Measurements from ENCODE around the gene TRIM22.
"Not testable (repeated sequence)": the region's sequence is repeated elsewhere in the genome, so short reads cannot be mapped to it uniquely, and the experiment has no call there.

Gene TRIM22

DNA sequence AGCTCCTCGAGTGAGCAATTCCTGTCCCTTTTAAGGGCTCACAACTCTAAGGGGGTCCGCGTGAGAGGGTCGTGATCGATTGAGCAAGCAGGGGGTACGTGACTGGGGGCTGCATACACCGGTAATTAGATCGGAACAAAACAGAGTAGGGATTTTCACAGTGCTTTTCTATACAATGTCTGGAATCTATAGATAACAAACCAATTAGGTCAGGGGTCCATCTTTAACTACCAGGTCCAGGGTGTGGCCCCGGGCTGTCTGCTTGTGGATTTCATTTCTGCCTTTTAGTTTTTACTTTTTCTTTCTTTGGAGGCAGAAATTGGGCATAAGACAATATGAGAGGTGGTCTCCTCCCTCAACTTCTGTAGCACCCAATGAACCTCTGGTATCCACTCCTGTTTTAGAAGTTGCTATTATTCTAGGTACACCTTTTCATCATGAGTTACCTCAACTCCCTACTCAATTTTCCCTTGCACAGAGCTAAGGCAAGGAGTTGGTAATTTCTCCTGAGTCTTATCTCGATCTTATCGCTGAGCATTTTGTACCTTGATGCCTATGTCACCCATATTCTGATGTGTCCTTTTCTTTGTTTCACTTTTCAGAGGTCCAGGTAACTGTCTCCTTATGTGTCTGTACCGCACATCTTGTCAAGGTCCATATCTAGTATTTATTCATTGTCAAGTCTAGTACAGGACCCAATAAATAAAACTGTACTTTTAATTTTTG, 1.8 kb downstream of the TRIM22 start:
- DNase-seq: not testable (repeated sequence)

DNA sequence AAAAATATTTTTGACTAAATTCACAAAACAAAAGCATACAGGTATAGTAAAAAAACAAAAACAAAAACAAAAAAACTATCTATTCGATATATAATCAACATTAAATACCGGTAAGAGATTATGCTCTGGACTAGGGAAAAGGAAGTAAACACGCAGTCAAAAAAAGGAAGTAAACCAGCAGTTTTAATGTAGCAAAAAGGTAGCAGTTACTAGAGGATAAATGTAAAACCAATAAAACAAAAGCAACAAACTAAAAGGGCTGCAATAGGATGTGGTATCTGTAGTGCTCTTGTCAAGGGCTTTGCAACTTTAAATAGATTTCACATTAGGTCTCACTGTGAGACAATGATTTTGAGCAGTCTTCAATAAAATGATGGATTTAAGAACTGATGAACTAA, 2.4 kb downstream of the TRIM22 start:
- DNase-seq: peak in 2 of 3 donors; percentile 30 to 38

DNA sequence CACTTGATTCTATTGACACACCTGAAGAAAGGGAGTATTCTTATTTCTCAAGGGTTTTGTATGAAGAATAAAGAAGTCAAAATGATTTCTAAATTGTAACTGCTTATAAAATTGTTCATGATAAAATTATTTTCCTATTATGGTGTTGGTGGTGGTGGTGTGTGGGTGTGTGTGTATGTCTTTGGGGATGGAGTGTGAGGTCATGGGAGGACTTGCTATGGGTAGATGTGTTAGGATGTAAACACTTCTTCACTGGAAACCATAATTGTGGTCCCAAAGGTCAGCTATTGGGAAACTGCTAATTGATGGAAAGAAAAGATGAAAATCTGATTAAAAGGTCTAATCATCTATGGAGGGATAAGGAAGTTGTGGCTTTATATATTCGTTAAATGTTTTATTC, 5.1 kb downstream of the TRIM22 start:
- DNase-seq: no peak

DNA sequence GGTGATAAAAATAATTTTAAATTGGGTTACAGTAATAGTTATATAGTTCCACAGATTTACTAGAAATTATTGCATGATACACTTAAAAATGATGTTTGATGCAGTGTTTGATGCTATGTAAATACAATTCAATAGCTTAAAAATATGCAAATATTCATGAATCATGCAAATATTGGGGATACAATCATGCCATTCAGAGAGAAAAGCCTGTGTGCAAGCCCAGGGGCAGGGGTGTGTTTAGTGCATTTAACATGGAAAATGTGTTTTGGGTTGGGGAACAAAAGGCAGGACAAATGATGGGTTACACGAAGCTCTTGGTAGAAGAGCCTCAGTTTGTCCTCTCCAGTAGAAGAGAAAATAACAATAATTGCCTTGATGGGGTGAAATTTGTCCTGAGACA, 6.0 kb downstream of the TRIM22 start:
- DNase-seq: no peak

DNA sequence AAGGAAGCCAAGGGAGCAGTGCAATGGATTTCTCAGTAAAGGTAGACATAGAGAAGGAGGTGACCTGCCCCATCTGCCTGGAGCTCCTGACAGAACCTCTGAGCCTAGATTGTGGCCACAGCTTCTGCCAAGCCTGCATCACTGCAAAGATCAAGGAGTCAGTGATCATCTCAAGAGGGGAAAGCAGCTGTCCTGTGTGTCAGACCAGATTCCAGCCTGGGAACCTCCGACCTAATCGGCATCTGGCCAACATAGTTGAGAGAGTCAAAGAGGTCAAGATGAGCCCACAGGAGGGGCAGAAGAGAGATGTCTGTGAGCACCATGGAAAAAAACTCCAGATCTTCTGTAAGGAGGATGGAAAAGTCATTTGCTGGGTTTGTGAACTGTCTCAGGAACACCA, 6.6 kb downstream of the TRIM22 start:
- no peak for DNase-seq

DNA sequence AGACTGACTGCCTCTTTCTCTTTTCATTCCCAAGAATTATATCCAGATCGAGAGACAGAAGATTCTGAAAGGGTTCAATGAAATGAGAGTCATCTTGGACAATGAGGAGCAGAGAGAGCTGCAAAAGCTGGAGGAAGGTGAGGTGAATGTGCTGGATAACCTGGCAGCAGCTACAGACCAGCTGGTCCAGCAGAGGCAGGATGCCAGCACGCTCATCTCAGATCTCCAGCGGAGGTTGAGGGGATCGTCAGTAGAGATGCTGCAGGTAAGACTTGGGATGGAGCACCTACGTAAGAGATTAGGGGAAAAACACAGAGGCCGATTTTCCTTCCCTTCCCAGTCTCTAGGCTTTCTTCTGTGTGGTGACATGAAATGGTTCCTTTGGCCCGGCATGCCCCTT, 8.7 kb downstream of the TRIM22 start:
- no peak for DNase-seq

DNA sequence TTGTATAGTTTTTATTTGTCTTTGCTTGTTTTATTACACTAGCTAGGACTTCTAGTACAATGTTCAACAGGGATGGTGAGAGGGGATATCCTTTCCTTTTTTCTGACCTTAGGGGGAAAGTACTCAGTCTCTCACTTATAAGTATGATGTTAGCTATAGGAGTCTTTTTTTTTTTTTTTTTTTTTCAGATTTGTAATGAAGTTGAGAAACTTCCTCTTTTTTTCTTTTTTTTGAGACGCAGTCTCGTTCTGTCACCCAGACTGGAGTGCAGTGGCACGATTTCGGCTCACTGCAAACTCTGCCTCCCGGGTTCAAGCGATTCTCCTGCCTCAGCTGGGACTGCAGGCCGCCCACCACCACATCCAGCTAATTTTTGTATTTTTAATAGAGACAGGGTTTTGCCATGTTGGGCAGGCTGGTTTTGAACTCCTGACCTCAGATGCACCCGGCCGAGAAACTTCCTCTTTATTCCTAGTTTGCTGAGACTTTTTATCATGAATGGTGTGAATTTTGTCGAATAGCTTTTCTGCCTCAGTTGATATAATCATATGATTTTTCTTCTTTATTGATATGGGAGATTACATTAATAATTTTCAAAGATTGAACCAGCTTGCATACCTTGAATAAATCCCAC, 10.9 kb downstream of the TRIM22 start:
- DNase-seq: peak; percentile 50 to 89 (median 79)

DNA sequence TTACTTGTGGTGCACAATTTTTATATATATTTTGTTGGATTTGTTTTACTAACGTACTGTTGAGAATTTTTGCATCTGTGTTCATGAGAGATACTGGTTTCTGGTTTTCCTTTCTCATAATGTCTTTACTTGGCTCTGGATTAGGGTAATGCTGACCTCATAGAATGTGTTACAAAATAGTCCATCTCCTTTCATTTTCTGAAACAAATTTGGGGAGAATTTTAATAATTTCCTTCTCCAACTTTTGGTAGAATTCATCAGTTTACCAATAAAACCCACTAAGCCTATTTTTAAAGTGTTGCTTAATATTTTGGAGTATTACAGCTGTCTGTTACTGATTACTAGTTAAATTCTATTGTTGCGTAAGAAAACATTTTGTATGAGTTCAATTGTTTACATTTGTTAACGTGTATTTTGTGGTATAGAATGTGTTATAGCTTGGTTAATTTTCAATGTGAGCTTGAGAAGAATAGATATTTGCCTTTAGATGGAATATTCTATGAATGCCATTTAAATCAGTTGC, 11.5 kb downstream of the TRIM22 start:
- DNase-seq: peak; percentile 42 to 62 (median 49)

DNA sequence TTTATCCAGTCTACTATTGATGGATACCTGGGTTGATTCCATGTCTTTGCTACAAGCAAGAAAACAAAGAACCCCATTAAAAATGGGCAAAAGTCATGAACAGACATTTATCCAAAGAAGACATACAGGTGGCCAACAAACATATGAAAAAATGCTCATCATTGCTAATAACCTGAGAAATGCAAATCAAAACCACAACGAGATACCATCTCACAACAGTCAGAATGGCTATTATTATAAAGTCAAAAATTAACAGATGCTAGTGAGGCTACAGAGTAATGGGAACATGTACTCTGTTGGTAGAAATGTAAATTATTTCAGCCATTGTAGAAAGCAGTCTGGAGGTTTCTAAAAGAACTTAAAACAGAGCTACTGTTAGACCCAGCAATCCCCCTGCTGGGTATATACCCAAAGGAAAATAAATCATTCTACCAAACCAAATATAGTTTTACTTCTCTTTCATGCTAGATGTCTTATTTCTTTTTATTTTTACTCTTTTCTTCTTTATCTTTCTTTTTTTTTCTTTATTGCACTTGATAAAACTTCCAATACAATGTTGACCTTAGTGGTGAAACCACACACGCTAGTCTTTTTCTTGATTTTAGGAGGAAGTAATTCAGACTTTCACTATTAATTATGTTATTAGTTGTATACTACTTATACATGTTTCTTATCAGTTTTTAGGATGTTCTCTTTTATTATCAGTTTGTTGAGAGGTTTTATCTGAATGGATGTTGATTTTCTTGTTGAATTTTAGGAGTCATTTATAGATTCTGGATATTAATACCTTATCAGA, 14.3 kb downstream of the TRIM22 start:
- DNase-seq: no peak

DNA sequence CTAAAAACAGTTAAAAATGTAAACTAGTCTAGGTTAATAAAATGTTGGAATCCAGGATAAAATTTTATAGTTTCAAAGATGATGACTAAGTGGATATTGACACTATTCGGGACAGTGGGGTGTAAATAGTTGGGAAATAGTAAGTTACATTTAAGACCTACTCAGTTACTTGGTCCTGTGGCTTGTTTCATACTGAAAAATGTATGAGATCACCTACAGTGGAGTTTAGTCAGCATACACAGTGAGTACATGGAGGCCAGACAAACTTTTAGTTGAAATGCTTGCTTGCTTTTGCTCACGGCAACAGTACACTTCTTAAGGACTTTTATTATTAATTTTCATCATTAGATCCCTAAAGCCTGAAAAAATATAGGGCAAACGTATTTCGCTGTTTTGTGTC, 16.1 kb downstream of the TRIM22 start:
- no peak for DNase-seq

DNA sequence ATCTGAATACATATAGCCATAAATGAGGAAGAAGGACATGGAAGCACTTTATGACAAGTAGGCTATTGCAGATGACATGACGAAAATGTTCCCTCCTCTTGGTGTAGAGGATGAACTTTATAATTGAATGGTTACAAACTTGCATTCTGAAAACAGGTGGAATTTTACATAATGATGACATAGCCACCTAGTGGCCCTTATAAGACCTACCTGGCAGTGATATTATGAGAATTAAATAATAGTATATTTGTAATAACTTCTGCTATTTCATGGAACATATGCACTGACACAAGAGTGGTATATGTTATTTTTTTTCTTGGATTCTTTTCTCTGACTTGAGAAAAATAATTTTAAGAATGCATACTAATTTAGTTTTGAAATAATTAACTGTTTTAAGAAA, 22.9 kb downstream of the TRIM22 start:
- no peak for DNase-seq

DNA sequence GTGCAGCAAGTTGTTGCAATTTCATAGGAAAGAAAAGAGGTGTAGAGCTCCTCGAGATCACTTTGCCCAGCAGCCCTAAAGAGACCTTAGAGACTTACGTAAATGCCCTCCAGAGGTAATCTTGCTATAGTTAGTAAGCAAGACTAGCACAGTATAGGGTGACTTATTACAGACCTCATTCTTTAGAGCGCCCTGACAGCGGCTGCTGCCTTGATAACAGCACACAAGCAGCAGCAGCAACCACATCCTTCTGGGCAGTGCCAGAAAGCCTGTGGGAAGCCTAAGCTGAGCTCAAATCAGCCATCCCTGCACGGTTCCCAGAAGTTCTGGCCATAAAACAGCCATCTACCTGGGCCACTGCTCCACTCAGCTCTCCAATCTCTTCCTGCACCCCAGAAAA, 24.1 kb downstream of the TRIM22 start:
- no peak for DNase-seq

DNA sequence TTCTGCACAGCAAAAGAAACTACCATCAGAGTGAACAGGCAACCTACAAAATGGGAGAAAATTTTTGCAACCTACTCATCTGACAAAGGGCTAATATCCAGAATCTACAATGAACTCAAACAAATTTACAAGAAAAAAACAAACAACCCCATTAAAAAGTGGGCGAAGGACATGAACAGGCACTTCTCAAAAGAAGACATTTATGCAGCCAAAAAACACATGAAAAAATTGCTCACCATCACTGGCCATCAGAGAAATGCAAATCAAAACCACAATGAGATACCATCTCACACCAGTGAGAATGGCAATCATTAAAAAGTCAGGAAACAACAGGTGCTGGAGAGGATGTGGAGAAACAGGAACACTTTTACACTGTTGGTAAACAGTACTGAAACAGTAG, 26.9 kb downstream of the TRIM22 start:
- DNase-seq: not testable (repeated sequence)

DNA sequence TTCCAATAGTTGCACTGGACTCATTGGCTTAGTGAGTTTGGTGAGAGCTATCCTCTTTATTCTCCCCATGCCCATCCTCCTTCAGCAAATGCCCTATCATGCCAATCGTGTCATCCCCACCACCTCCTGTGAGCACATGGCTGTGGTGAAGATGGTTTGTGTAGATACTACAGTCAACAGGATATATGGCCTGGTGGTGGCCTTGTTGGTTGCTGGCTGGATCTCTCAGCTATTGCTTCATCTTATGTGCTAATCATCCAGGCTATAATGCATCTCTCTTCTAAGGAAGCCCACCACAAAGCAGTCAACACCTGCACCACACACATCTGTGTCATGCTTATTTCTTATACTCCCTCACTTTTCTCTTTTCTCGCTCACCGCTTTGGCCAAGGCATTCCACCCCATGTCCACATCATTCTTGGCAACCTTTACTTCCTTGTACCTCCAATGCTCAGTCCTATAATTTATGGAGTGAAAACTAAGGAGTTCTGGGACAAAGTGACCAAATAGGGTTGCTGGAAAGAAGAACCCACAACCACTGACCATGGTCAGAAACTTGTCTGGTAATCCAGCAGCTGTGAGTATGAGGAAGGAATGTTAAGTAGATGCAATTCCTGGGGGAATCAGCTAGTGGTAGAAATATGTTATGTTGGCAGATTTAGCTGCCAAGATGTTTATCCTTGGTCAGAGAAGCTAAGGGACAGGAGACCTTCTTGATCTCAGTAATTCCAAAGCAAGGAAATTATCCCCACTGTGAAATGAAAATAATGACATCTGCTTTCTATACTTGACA, 30.3 kb downstream of the TRIM22 start:
- no peak for DNase-seq

DNA sequence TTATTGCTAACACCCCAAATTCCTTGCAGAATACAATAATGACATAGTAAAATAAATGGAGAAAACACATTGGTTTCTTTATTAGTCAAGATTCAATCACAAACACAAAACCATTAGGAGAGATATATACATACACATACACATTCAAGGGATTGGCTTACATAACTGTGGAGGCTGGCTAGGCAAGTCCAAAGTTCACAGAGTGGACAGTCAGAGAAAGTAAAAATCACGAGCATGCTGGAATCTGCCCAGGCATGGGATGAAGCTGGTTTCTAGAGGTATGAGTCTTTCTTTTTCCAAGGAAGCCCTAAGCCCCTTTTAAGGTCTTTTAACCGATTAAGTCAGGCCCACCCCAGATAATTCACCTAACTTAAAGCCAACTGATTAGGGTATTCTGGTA, 33.0 kb downstream of the TRIM22 start:
- no peak for DNase-seq

DNA sequence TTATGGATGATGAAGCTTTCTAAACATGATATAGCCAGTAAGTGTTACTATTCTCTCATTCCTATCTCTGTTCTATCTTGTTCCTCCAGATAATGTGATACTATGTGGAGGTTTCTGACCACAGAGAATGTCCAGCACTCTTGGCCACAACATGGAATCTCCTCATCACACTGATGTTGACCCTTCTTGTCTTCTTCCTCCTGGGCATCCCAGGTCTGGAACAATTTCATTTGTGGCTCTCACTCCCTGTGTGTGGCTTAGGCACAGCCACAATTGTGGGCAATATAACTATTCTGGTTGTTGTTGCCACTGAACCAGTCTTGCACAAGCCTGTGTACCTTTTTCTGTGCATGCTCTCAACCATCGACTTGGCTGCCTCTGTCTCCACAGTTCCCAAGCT, 36.8 kb downstream of the TRIM22 start:
- no peak for DNase-seq

DNA sequence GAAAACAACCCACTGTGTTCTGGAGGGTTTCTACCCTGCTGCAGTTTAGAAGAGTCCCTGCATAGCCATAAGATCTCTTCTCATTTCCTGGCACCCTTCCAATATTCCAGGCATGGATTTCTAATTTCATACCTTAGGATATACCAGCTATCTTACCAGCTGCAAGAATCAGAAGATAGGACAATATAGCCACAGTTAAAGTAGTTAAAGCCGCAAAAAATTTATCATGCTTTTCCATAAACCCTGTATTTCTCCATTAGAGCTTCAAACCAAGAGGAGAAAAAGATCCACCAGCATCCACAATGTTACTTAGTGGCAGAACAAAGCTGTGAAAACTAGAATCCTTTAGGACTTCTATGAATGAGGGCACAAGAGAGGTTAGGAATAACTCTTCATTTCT, 38.1 kb downstream of the TRIM22 start:
- DNase-seq: no peak

DNA sequence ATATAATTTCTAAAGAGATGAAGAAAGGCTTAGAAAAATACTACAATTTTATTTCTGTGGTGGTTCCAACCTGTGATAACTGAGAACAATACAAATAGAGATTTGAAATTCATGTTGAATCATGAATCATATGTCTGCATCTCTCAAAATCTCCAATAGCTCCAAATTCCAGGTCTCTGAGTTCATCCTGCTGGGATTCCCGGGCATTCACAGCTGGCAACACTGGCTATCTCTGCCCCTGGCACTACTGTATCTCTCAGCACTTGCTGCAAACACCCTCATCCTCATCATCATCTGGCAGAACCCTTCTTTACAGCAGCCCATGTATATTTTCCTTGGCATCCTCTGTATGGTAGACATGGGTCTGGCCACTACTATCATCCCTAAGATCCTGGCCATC, 46.8 kb downstream of the TRIM22 start, which contains the start of gene OR56B1:
TSS of gene OR56B1 (plus strand) at position 53 of the 400 bp plus-strand sequence. CDS start at position 122, 69 bp downstream.
- no peak for DNase-seq

DNA sequence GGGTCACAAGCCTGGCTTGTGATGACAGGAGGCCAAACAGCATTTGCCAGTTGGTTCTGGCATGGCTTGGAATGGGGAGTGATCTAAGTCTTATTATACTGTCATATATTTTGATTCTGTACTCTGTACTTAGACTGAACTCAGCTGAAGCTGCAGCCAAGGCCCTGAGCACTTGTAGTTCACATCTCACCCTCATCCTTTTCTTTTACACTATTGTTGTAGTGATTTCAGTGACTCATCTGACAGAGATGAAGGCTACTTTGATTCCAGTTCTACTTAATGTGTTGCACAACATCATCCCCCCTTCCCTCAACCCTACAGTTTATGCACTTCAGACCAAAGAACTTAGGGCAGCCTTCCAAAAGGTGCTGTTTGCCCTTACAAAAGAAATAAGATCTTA, 47.5 kb downstream of the TRIM22 start:
- no peak for DNase-seq

DNA sequence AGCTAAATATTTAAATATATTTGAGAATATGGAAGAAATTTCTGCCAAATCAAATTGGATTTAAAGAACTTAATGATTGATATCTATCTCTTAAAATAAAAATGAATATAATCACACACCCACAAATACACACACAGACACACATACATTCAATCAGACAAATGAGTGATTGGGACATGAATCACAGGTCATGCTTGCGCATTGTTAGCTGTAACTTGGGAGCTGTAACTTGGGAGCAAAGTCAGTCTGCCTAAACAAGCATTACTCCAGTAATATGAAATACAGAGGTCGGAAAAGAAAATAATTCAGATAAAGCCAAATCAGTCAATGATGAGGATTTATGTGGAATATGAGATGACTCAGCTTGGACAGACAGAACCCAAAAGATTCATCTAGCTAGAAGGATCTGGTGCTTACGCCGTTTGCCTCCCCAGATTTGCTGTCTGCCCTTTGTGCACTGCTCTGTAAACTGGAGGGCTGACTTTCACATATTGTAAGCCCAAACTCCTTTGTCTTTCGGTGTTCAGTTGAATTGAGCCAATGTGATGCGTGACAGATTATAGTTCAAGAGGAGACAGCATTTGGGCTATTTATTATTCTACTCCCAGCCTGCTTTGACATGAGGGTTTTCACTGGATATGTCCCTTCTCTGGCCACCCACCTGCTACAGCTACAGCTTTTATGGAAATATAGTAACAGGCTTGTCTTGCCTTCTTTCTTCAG, 48.2 kb downstream of the TRIM22 start:
- no peak for DNase-seq

DNA sequence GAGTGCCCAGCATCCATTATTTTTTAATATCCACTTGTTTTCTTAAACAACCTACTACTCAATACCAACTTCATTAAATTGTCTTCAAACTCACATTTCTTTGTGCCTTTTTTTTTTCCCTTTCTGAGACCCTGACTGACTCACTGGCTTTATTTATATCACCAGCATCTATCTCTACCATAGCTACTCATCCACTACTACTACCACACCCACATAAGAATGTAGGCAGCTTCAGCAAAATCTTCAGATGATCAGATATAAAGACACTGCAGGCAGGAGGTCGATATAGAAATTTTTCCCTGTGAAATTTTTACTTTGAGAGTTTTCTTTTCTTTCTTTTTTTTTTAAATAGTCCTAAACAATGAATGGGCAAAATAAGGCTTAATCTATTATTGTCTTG, 48.8 kb downstream of the TRIM22 start:
- DNase-seq: no peak

DNA sequence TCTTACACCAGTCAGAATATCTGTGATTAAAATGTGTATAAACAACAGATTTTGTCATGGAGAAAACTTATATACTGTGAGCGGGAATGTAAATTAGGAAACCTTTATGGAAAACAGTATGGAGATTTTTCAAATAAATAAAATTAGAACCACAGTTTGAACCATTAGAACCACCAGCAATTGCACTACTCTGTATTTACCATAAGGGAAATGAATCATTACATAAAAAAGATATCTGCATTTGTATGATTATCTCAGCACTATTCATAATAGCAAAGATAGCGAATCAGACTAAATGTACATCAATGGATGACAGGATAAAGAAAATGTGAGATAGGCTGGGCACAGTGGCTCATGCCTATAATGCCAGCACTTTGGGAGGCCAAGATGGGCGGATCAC, 57.0 kb downstream of the TRIM22 start:
- no peak for DNase-seq
